GM18505 (cell line): Measurements from ENCODE around the gene NUDT16.
A peak's percentile ranks its signal among the peaks of the same experiment; 100 is the strongest.
"Not testable (repeated sequence)": the region's sequence is repeated elsewhere in the genome, so short reads cannot be mapped to it uniquely, and the experiment has no call there.

ENCODE experiments used
- ATAC-seq: cut with Tn5 transposase; IDR thresholded peaks from one replicate; pipeline ENCODE4 v1.9.1; 2021; ENCODE audit not compliant: unreplicated experiment
- POLR2A ChIP-seq: IDR thresholded peaks from 4 replicates; pipeline ENCODE4 v1.6.1; 2011; ENCODE audit warnings: borderline replicate concordance; ENCODE audit not compliant: insufficient read depth, insufficient read length; ENCODE audit errors: extremely low read depth

Gene NUDT16

GRCh38 chr3:131381445-131382291, at the start of gene NUDT16:
Gene NUDT16 (plus strand): TSS chr3:131381774. CDS start chr3:131381805, 31 bp downstream.
- ATAC-seq = peak; percentile 99
- TF ChIP-seq POLR2A = peak; percentile 87

- TF ChIP-seq POLR2A = no peak
- no peak for ATAC-seq
Measured at GRCh38 chr3:131338948-131339640, 42.5 kb upstream of the NUDT16 start.

DNA sequence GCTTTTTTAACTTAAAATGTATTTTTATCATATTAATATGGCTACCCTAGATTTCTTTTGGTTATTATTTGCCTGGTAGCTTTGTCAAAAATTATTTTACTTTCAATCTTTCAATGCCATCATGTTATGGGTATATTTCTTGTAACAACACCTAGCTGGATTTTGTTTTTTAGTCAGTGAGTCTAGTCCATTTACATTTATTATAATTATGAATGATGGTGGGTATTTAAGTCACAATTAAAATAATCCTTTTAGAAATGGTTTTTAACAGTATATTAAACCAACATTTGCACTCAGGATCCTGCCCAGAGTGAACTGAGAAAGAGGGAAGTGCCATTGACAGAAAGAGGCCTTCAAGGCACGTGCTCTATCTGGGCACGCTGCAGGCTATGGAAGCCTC, 39.8 kb upstream of the NUDT16 start:
- ATAC-seq = no peak
- TF ChIP-seq POLR2A = no peak

DNA sequence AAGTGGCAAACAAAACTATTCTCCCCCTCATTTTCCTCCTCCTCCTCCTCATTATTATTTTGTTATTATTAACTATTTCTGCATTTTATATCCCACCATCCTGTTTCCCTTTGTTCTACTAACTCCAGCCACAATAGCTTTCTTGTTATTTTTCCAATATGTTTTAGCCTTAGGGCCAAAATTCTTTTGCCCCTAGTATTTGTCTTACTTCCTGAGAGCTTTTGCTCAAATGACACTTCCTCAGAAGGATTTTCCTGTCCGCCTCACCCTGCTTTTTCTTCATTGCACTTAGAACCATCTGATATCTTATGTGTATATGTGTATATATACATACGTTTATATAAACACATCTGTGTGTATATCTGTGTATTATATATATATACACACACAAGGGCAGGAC, 32.7 kb upstream of the NUDT16 start:
- no peak for ATAC-seq
- TF ChIP-seq POLR2A = no peak

- no peak for ATAC-seq
- TF ChIP-seq POLR2A = no peak
Measured at GRCh38 chr3:131349454-131349853, 32.1 kb upstream of the NUDT16 start.

DNA sequence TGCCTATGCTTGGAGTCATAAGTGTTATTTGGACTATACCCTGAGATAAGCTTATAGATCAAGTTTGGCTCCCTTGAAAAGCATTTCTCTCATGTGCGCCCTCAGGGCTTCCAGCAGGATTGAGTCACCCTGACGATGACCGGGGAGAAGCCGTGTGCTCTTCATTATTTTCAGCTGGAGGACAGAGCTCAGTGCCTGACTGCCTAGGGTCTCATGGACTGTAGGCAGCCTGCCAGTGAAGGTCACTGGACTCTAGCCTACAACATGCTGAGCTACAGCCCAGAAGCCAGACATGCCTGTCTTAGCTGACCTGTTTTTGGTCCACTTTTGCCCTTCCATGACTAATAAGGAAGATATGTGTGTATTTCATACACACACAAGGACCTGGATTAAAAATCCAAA, 31.6 kb upstream of the NUDT16 start:
- no peak for ATAC-seq

DNA sequence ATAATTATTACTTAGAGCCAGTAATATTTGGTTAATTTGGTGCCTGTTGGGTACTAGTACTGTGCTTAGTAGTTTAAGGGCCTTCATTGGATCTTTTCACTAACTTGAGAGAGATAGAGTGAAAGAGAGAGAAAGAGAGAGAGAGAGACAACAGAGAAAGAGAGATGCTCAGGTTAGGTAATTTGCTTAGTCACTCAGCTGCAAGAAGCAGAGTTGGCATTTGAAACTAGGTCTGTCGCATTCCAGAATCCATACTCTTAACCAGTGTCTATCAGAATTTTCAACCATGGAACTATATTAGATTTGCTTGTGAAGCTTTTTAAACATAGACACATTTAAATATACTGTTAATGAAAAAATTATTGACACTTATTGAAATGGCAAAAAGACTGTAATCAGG, 31.1 kb upstream of the NUDT16 start:
- TF ChIP-seq POLR2A = no peak
- no peak for ATAC-seq

More for the DNA sequence above, 31.6 kb upstream of the NUDT16 start:
- TF ChIP-seq POLR2A = no peak

DNA sequence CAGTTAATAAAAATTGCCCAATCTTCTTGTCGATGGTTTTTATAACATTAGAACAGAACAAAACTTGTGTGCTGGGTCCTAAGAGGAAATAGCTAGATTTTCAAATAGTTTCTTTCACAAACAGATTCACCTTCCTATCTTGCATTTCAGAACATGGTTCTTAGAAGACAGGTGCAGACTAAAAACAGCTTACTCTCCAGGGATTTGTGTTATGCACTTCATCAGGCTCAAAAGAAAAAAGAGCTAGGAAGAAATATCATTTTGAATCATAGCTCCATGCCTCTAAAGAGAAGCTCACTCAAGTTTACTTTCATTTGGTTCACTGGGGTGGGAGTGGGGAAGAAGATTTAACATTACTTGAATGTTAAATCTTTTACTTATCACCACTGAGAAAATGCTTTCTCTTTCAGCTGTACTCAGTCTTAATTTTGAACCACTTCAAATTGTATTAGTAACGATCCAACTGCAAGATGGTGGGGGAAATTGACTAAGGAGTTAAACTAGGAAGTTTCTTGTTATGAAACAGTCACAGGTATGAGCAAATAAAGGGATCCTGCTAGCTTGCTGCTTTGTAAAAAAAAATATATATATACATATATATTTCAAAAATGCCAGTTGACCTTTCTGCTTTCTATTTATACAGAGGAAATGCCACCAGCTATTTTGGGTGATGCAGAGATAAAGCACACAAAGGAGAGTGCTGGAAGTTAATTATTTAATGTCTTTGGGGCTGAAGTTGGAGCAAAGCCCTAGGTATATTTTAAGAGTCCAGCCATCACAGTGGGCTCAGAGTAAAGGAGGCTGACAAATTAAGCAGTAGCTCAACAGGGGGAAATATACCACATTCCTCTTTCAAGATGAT, 28.3 kb upstream of the NUDT16 start:
- ATAC-seq = no peak
- TF ChIP-seq POLR2A = no peak

- ATAC-seq = no peak
- no peak for TF ChIP-seq POLR2A
Measured at GRCh38 chr3:131353986-131354385, 27.6 kb upstream of the NUDT16 start.

DNA sequence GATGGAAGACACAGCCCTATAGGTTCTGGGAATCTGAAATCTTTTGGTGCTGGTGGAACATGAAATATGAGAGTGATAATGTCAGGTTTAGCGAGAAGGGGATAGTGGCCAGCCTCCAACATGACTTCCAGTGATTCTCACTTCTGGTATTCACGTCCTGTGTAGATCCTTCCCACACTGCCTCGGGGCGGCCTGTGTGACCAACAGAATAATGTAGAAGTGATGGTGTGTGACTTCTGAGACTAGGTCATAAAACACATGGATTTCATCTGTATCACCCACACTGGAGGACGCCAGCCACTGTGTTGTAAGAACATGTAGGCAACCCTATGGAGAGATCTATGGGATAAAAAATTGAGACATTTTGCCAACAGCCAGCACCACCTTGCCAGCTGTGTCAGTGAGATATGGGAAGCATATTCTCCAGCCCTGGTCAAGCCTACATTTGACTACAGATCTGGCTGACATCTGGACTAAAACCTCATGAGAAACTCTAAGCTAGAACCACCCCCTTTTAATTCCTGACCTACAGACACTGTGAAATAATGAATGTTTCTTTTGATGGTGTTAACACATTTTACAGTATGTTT, 25.5 kb upstream of the NUDT16 start:
- ATAC-seq = no peak
- no peak for TF ChIP-seq POLR2A

DNA sequence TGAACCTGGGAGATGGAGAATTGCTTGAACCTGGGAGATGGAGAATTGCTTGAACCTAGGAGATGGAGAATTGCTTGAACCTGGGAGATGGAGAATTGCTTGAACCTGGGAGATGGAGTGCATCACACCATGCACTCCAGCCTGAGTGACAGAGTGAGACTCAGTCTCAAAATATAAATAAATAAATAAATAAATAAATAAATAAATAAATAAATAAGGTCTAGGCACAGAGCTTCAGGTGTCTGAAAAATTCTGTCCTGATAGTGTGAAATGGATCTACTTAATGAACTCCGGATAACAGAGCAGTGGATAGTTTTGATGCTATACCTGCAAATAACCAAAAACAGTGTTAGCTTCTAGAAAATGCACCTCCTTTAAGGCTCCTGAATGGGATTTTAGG, 24.3 kb upstream of the NUDT16 start:
- no peak for TF ChIP-seq POLR2A
- ATAC-seq = no peak

- TF ChIP-seq POLR2A = no peak
- no peak for ATAC-seq
Measured at GRCh38 chr3:131360191-131360755, 21.3 kb upstream of the NUDT16 start.

DNA sequence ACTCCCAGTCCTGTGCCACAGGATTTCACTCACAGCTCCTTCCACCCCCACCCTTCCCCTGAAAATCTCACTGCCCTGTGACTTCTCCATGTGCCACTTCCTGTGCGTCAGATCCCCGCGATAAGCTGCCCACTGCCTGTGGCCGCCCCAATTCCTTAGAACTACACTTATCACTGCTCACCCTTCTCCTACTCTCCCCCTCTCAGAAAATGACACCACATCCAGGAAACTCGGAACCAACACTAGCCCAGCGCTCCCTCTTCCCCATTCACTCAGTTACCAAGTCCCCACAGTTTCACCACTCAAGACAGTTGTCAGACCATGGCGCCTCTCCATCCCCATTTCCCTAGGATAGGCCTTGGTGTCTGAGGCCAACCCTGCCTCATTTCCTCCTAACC, 20.5 kb upstream of the NUDT16 start:
- not testable (repeated sequence) for ATAC-seq
